Breast epithelium (tissue), 3 donors: Measurements from ENCODE around the gene CXCL8.

Experiments
- POLR2A ChIP-seq: fragments of 450-650 bp; IDR thresholded peaks from one replicate; pipeline ENCODE4 v1.6.1; 2016; ENCODE audit warnings: antibody characterized with exemption, mild to moderate bottlenecking, moderate library complexity
- POLR2AphosphoS5 ChIP-seq, 3 donors: sonication (generic); formaldehyde crosslinking; IDR thresholded peaks; one replicate each; pipeline ENCODE4 v1.6.1; 2017; ENCODE audit warnings: antibody characterized with exemption in 3 of 3
- TF ChIP-seq, protein P1 (sequence below), 3 donors: fragments of 450-650 bp; IDR thresholded peaks; one replicate each; pipeline ENCODE4 v1.5.1; 2016 to 2017; ENCODE audit warnings: antibody characterized with exemption in 3 of 3, mild to moderate bottlenecking in 3 of 3, moderate library complexity in 3 of 3

DNA sequence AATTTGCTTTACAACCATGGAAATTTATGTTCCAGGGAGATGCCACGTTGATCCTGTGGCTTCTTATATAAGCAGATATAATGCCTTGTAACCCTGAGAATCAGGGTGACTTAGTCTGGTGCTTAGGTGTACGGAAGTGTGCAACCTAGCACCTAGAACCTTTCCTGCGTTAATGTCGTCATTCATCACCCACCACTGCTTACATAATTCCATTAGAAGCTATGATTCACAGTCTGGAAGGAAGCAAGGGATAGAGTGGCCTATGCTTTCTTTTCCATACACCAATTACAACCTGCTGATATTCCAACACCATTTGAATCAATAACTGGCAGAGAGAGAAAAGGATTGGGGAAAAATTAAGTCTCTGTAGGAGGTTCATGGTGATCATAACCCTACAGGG is 17.3 kb upstream of the CXCL8 start:
- TF ChIP-seq, protein P1, sequence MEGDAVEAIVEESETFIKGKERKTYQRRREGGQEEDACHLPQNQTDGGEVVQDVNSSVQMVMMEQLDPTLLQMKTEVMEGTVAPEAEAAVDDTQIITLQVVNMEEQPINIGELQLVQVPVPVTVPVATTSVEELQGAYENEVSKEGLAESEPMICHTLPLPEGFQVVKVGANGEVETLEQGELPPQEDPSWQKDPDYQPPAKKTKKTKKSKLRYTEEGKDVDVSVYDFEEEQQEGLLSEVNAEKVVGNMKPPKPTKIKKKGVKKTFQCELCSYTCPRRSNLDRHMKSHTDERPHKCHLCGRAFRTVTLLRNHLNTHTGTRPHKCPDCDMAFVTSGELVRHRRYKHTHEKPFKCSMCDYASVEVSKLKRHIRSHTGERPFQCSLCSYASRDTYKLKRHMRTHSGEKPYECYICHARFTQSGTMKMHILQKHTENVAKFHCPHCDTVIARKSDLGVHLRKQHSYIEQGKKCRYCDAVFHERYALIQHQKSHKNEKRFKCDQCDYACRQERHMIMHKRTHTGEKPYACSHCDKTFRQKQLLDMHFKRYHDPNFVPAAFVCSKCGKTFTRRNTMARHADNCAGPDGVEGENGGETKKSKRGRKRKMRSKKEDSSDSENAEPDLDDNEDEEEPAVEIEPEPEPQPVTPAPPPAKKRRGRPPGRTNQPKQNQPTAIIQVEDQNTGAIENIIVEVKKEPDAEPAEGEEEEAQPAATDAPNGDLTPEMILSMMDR (IDR thresholded peaks at IDR 0.05) = no peak
- TF ChIP-seq POLR2AphosphoS5 (IDR thresholded peaks at IDR 0.05) = no peak
- no peak for TF ChIP-seq POLR2A
